Dendritic cell treated with granulocyte-macrophage colony-stimulating factor and Interleukin-4, amounts not matched to agents 40 ng/mL and 50 ng/mL, for 4 days (primary cell): Measurements from ENCODE around the gene PPM1J.

Source experiments
- H3K27ac Mint-ChIP-seq: one replicate; pipeline ENCODE4 v1.8.0; 2022; ENCODE audit warnings: mild to moderate bottlenecking, mixed read lengths
- H3K27me3 Mint-ChIP-seq: one replicate; pipeline ENCODE4 v1.8.0; 2022; ENCODE audit warnings: mild to moderate bottlenecking, mixed read lengths
- H3K36me3 Mint-ChIP-seq: one replicate; pipeline ENCODE4 v1.8.0; 2022; ENCODE audit warnings: low read depth, mixed read lengths
- H3K4me1 Mint-ChIP-seq: one replicate; pipeline ENCODE4 v1.8.0; 2022; ENCODE audit warnings: low read depth, mixed read lengths
- H3K4me3 Mint-ChIP-seq: one replicate; pipeline ENCODE4 v1.8.0; 2022; ENCODE audit warnings: mild to moderate bottlenecking, moderate library complexity, mixed read lengths
- H3K9me3 Mint-ChIP-seq: one replicate; pipeline ENCODE4 v1.8.0; 2022; ENCODE audit warnings: mixed read lengths
- intact Hi-C: fragments of 100-400 bp; cut with micrococcal nuclease; formaldehyde crosslinking; loops from one replicate; pipeline ENCODE4 v1.15.0; 2022

The PPM1J gene

DNA sequence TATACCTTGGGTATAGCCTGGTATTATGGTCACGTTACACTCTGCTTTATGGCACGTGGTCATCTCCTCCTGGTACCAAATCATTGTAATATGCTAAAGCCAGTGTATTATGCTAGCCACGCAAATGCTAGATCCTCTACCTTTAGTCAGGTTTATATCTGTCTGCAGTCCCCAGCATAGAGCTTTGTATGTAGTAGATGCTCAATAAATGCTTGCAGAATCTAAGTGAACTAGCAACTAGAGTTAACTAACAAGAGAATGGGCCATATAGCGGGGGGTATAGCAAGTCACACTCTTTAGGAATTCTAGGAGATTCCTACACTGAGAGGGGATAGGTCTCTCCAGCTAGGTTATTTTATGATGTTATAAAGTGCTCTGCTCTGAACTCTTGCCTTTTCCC, 37.6 kb downstream of the PPM1J start:
- Mint-ChIP-seq H3K4me1 (peaks cover 34% of the 10 kb centered on the region), H3K4me3 (no peak overlapping the region), H3K27ac (no peak overlapping the region), H3K27me3 (peaks cover 9% of the 10 kb centered on the region), H3K36me3 (peaks cover 16% of the 10 kb centered on the region), H3K9me3 (no peaks in the 10 kb centered on the region)
- intact Hi-C loops: no loop called here

DNA sequence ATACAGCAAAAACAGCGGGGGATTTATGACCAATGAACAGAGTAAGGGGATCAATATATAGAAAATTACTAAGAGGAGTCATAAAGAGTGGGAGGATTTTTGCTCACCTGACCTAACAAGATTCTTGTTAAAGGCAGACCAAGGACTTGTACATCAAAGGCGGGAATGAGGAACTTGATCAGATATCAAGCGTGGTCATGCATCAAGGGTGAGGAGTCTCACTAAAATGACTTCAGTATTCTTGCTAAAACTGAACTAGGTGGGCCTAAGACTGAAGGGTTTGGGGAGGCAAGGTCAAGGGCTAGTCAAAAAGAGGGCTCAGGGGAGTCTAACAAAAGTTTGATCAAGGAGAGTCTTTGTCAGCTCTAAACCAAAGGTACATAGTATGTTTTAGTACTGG, 38.6 kb downstream of the PPM1J start:
- no peak overlapping the region for H3K27ac Mint-ChIP-seq
- H3K36me3 Mint-ChIP-seq: peaks cover 25% of the 10 kb centered on the region
- intact Hi-C loops: no loop called here
- peaks cover 9% of the 10 kb centered on the region for H3K27me3 Mint-ChIP-seq
- no peak overlapping the region for H3K4me3 Mint-ChIP-seq
- H3K9me3 Mint-ChIP-seq: no peaks in the 10 kb centered on the region
- H3K4me1 Mint-ChIP-seq: peaks cover 34% of the 10 kb centered on the region

DNA sequence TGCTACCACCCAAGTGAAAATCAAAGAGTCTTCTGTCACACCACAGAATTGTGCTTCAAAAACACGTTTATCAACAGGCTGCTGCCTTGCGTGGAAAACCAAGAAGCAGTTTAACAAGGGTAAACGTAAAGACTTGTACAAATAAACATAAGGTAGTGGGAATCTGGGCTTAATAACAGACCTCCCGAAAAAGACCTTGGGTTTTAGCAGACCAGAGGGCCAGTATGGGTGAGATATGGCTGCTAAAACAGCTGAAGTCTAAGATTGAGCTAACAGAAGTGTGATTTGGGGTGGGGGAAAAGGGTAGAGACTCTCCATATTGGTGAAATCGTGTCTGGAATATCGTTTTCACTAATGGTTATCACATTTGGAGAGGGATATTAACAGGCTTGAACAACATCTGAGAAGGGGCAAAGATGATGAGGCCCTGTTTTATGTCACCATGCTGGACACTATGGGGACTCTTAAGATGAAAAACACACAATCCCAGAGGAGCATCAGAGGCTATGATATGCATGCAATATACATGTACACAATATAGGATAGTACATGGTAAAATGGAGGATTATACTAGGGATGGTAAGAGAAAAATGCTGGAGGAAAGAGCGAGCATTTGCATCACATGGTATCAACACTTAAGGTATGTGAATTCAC, 39.3 kb downstream of the PPM1J start:
- H3K27ac Mint-ChIP-seq: peak overlapping the region; percentile 100
- peaks cover 9% of the 10 kb centered on the region for H3K27me3 Mint-ChIP-seq
- H3K4me3 Mint-ChIP-seq: peak overlapping the region; percentile 100
- peaks cover 34% of the 10 kb centered on the region for H3K4me1 Mint-ChIP-seq
- H3K9me3 Mint-ChIP-seq: no peaks in the 10 kb centered on the region
- peaks cover 32% of the 10 kb centered on the region for H3K36me3 Mint-ChIP-seq
- intact Hi-C loops: loop anchor here (2.0 kb wide), 1 partner anchor 29 kb away; no protein-coding TSS in a partner anchor

DNA sequence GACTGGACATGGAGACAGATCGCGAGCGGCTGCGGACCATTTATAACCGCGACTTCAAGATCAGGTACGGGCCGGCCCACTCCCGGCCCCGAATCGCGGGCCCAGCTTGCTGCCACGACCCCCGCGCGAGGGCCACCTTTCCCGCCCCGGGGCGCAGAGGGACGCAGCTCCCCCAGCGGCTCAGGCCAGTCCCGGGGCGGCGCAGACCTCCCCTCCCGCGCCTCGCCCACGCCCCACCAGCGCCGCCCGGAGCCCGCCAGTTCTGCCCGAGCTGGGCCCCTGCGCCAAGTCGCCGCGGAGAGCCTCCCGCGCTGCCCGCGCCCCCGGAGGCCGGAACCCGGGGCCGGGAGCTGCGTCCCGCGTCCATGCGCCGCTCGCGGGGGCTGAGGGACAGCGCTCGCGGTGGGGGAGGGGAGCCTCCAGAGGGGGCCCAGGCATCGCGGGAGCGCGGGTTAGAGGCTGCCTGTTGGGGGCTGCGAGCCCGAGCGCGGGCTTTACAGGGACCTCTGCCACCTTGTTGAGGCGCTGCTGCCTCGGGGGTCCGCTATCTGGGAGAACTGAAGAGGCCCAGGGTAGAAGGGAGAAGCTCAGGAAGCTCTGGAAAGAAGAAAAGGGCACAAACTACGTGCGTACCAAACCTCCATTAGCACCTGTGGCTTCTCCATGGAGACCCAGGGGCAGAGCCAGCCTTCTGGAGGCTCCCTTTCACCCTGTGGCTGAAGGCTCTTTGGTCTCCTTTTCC, 40.0 kb downstream of the PPM1J start:
- H3K36me3 Mint-ChIP-seq: peaks cover 39% of the 10 kb centered on the region
- peak overlapping the region; percentile 100 for H3K27ac Mint-ChIP-seq
- H3K4me3 Mint-ChIP-seq: peak overlapping the region; percentile 100
- no peaks in the 10 kb centered on the region for H3K9me3 Mint-ChIP-seq
- H3K27me3 Mint-ChIP-seq: peaks cover 9% of the 10 kb centered on the region
- intact Hi-C loops: loop anchor here (2.0 to 5.0 kb wide), 2 partner anchors 30 to 48 kb away; no protein-coding TSS in a partner anchor
- peaks cover 34% of the 10 kb centered on the region for H3K4me1 Mint-ChIP-seq

DNA sequence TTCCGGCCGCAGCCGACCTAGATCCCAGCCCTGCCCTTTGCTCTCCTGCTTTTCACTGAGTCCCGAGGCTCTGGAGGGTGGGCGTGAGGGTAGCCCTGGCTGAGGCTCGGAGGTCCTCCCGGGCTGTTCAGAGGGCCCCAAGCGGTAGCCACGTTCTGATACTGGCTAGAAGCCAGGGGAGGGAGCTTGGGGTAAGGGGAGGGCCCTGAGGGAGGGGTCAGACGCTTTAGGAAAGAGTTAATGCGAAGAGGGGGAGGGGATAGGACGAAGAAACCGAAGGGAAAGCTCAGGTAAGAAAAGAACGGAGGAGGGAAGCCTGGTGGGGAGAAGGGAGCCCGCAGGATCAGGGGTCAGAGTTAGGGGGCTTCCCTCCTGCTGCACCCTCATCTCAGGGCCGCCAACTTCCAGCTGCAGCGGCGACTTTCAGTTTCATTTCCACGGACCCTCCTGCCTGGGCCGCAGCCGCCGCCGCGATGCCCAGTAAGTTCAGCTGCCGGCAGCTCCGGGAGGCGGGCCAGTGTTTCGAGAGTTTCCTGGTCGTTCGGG, 40.6 kb downstream of the PPM1J start, which contains the start of gene MOV10:
TSS of gene MOV10 (plus strand) at position 220 of the 546 bp plus-strand sequence. CDS start at position 474, 254 bp downstream.
- Mint-ChIP-seq H3K4me3 (peak within 1 kb of the TSS; percentile 100), H3K27ac (peak within 1 kb of the TSS; percentile 100), H3K27me3 (peaks cover 9% of the 10 kb centered on the region), H3K9me3 (no peaks in the 10 kb centered on the region), H3K36me3 (peaks cover 46% of the 10 kb centered on the region), H3K4me1 (peaks cover 34% of the 10 kb centered on the region)
- intact Hi-C loops: loop anchor here (2.0 to 5.0 kb wide), 2 partner anchors 30 to 47 kb away; no protein-coding TSS in a partner anchor

DNA sequence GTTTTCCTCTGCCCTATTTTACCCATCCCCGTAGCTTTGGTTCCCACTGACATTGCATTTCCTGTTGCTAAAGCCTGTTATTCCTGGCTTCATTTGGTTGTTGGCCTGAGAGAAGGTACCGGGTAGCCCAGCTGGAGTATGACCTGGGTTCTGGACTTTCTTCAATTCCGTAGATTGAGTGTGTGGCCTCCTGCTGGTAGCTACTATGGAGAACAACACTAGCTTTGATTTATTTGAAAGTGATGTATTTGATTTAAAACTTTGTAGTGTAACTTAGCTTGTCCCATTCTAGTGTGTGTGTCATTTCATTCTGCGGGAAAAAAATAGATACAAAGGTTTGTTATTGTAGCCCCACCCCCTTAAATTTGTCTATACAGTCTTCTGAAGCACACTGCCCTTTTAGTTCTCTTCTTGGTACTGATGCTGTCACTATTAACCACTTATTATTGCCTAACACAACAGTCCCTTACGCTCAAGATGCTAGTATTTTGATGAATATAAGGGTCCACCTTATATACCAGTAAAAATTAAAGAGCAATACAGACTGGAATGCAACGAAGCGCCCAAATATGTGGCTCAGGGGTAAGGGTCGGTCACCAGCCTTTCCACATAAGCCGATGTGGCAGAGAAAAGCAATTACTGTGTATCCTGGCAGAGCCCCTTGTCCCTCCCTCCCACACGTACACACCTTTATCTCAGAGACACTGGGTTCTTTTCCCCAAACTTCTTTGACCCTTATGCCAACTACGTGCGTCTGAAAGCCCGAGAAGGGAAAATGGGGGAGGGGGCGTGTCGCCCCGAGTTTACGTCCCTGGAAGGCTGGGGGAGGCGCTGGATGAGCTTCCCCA, 41.3 kb downstream of the PPM1J start:
- peaks cover 53% of the 10 kb centered on the region for H3K36me3 Mint-ChIP-seq
- H3K9me3 Mint-ChIP-seq: no peaks in the 10 kb centered on the region

GRCh38 chr1:112672842-112673241, 42.3 kb downstream of the PPM1J start:
- no peak overlapping the region for H3K27ac Mint-ChIP-seq
- intact Hi-C loops: loop anchor here (5.0 kb wide), 1 partner anchor 46 kb away; no protein-coding TSS in a partner anchor
- H3K4me1 Mint-ChIP-seq: peaks cover 34% of the 10 kb centered on the region
- H3K36me3 Mint-ChIP-seq: peaks cover 62% of the 10 kb centered on the region
- H3K27me3 Mint-ChIP-seq: peaks cover 9% of the 10 kb centered on the region
- no peak overlapping the region for H3K4me3 Mint-ChIP-seq
- H3K9me3 Mint-ChIP-seq: no peaks in the 10 kb centered on the region

More for the DNA sequence above, 41.3 kb downstream of the PPM1J start:
- H3K4me3 Mint-ChIP-seq: peak overlapping the region; percentile 100
- peaks cover 34% of the 10 kb centered on the region for H3K4me1 Mint-ChIP-seq
- H3K27me3 Mint-ChIP-seq: peaks cover 9% of the 10 kb centered on the region
- peak overlapping the region; percentile 100 for H3K27ac Mint-ChIP-seq
- intact Hi-C loops: loop anchor here (2.0 to 5.0 kb wide), 2 partner anchors 31 to 47 kb away; no protein-coding TSS in a partner anchor

- peaks cover 34% of the 10 kb centered on the region for H3K4me1 Mint-ChIP-seq
- H3K27ac Mint-ChIP-seq: no peak overlapping the region
- peaks cover 71% of the 10 kb centered on the region for H3K36me3 Mint-ChIP-seq
Measured at GRCh38 chr1:112672009-112672408, 43.1 kb downstream of the PPM1J start.

DNA sequence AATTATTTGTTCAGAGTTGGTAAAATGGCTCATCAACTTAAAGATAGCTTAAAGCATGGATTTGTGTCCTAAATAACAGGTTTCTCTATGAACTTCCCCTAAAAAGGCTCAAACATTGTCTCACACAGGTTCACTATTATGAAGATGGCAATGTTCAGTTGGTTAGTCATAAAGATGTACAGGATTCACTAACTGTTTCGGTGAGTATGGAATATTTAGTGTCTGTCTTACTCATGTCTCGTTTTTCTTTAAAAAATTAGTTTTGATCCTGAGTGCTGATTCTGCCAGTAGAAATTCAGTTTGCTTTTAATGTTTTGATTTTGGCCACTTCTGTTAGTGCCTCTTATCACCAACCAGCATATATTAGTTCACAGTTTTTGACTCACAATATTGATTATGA, 48.2 kb downstream of the PPM1J start:
- intact Hi-C loops: no loop called here
- Mint-ChIP-seq H3K27me3 (no peaks in the 10 kb centered on the region), H3K36me3 (peaks cover 97% of the 10 kb centered on the region), H3K27ac (no peak overlapping the region), H3K4me1 (no peaks in the 10 kb centered on the region), H3K4me3 (no peak overlapping the region), H3K9me3 (no peaks in the 10 kb centered on the region)

More at GRCh38 chr1:112672009-112672408, 43.1 kb downstream of the PPM1J start:
- Mint-ChIP-seq H3K9me3 (no peaks in the 10 kb centered on the region), H3K27me3 (peaks cover 9% of the 10 kb centered on the region), H3K4me3 (no peak overlapping the region)
- intact Hi-C loops: loop anchor here (5.0 kb wide), 1 partner anchor 45 kb away; no protein-coding TSS in a partner anchor

DNA sequence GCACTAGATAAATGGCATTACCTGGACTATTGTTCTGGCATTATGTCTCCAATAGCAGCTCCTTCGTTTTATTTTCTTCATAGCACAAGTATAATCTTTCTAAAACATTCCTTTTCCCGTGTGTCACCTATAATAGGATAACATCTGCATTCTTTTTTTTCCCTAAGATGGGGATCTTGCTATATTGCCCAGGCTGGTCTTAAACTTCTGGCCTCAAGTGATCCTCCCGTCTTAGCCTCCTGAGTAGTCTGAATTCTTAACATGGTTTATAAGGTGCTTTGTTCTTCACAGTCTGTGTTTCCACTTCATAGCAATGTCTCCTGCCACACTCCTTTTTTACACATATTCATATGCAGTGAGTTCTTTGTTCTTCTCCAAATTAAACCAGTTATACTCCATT, 49.3 kb downstream of the PPM1J start:
- no peaks in the 10 kb centered on the region for H3K9me3 Mint-ChIP-seq
- no peaks in the 10 kb centered on the region for H3K4me1 Mint-ChIP-seq
- peaks cover 97% of the 10 kb centered on the region for H3K36me3 Mint-ChIP-seq
- intact Hi-C loops: no loop called here
- no peak overlapping the region for H3K4me3 Mint-ChIP-seq
- no peaks in the 10 kb centered on the region for H3K27me3 Mint-ChIP-seq
- H3K27ac Mint-ChIP-seq: no peak overlapping the region
